ENCODE measurements around the gene RANBP17. TPM values are rescaled to one million over a fixed set of nuclear protein-coding genes. Genes with fewer than 3 reads are reported as not detected.

The RANBP17 gene
- total RNA-seq, 4 donors from 2014 or later: 4.4 to 11.7 (median 6.0) TPM

GRCh38 chr5:171316258-171317121, 454.7 kb downstream of the RANBP17 start:
- no peak for TF ChIP-seq CTCF (IDR thresholded peaks at IDR 0.05; ENCODE audit: low read depth)

GRCh38 chr5:171317230-171317629, 455.4 kb downstream of the RANBP17 start:
- TF ChIP-seq CTCF (IDR thresholded peaks at IDR 0.05; ENCODE audit: low read depth): no peak

GRCh38 chr5:171318026-171318425, 456.2 kb downstream of the RANBP17 start:
- no peak for TF ChIP-seq CTCF (IDR thresholded peaks at IDR 0.05; ENCODE audit: low read depth)

GRCh38 chr5:171321447-171321846, 459.6 kb downstream of the RANBP17 start:
- no peak for TF ChIP-seq CTCF (IDR thresholded peaks at IDR 0.05; ENCODE audit: low read depth)

- no peak for TF ChIP-seq CTCF (IDR thresholded peaks at IDR 0.05; ENCODE audit: low read depth)
Measured at GRCh38 chr5:171322527-171322926, 460.7 kb downstream of the RANBP17 start.

GRCh38 chr5:171323007-171323406, 461.2 kb downstream of the RANBP17 start:
- no peak for TF ChIP-seq CTCF (IDR thresholded peaks at IDR 0.05; ENCODE audit: low read depth)

GRCh38 chr5:171323806-171324632, 462.2 kb downstream of the RANBP17 start:
- TF ChIP-seq CTCF (IDR thresholded peaks at IDR 0.05; ENCODE audit: low read depth): no peak

Measured in subcutaneous adipose tissue (tissue), 4 donors.